ENCODE measurements around the gene CRYBG1.

DNA sequence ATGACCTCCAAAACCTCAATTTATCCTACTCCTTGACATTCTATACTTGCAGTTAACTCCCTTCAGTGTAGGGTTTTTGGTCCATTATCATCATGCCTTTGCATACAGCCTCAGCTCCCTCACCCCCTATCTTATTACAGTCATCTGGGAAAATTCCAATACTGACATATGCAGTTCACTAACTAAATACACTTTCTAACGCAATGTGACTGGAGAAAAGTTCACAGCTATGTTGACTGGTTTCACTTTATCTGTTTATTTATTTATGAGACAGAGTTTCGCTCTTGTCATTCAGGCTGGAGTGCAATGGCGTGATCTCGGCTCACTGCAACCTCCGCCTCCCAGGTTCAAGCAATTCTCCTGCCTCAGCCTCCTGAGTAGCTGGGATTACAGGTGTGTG is 64.9 kb downstream of the CRYBG1 start:
- TF ChIP-seq, protein P1, sequence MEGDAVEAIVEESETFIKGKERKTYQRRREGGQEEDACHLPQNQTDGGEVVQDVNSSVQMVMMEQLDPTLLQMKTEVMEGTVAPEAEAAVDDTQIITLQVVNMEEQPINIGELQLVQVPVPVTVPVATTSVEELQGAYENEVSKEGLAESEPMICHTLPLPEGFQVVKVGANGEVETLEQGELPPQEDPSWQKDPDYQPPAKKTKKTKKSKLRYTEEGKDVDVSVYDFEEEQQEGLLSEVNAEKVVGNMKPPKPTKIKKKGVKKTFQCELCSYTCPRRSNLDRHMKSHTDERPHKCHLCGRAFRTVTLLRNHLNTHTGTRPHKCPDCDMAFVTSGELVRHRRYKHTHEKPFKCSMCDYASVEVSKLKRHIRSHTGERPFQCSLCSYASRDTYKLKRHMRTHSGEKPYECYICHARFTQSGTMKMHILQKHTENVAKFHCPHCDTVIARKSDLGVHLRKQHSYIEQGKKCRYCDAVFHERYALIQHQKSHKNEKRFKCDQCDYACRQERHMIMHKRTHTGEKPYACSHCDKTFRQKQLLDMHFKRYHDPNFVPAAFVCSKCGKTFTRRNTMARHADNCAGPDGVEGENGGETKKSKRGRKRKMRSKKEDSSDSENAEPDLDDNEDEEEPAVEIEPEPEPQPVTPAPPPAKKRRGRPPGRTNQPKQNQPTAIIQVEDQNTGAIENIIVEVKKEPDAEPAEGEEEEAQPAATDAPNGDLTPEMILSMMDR (conservative IDR thresholded peaks at IDR 0.05), result no peak
- no peak for TF ChIP-seq ZFX (IDR thresholded peaks at IDR 0.05)
